ENCODE data around the gene CBX3. TPM values are rescaled to one million over a fixed set of nuclear protein-coding genes. Genes with fewer than 3 reads are reported as not detected.

CBX3 gene
- total and polyA plus RNA-seq, 10 of the 15 experiments (the other 5 are each of a cell fraction or from before 2014, with no cell fraction given), result 153 to 307 (median 225) TPM

- no peak overlapping the region for H3K27ac ChIP-seq (ENCODE audit: control insufficient read depth, insufficient read depth)
- ChIA-PET SMC1A (ENCODE audit: uncharacterized antibody, unreplicated experiment) (interaction anchor here (0.9 to 11.0 kb wide), 17 partner anchors 10 to 300 kb away, joined by 3 to 198 read pairs (median 8); partner anchors contain the start of gene NFE2L3), POLR2A (interaction anchor here (0.5 to 12.7 kb wide), 13 partner anchors 9 to 103 kb away, joined by 3 to 206 read pairs (median 4); partner anchors contain the start of genes CBX3 and NFE2L3), CTCF (interaction anchor here (0.6 to 13.1 kb wide), 20 partner anchors 10 to 308 kb away, joined by 3 to 203 read pairs (median 6); partner anchors contain the start of genes CBX3 and NFE2L3), RAD21 (ENCODE audit: unreplicated experiment) (interaction anchor here (0.9 to 12.7 kb wide), 15 partner anchors 9 to 300 kb away, joined by 3 to 164 read pairs (median 9); partner anchors contain the start of genes CBX3 and NFE2L3)
- H3K4me3 ChIP-seq, result peak overlapping the region; percentile 11; the same call in 1 of the 2 replicates
- in situ Hi-C loops (cut with MboI) (loop anchor here (5.0 to 10.0 kb wide), 2 partner anchors 100 to 172 kb away; no protein-coding TSS in a partner anchor), intact Hi-C loops (cut with micrococcal nuclease; ENCODE audit: unreplicated experiment) (loop anchor here (5.0 kb wide), 1 partner anchor 300 kb away; no protein-coding TSS in a partner anchor)
- peaks cover 8% of the 10 kb centered on the region for H4K20me1 ChIP-seq (ENCODE audit: control insufficient read depth, insufficient read depth)
- 0% methylated on average over 3 of the region's 3 CpGs for WGBS (ENCODE audit: insufficient coverage, insufficient replicate concordance, low lambda C conversion rate, missing lambda C conversion rate)
- H3K4me1 ChIP-seq (ENCODE audit: control insufficient read depth, insufficient read depth, low read length), result peaks cover 29% of the 10 kb centered on the region
- no peak overlapping the region for H3K9ac ChIP-seq (ENCODE audit: control insufficient read depth, insufficient read depth, low read length)
- H3K4me2 ChIP-seq (ENCODE audit: control insufficient read depth, insufficient read depth), result peak overlapping the region; percentile 61
- no peak for FAIRE-seq
- BruUV-seq (replicated peaks), result no TSS peak
- no peak overlapping the region for H2AFZ ChIP-seq (ENCODE audit: control insufficient read depth, low read depth, low read length)
- no peaks in the 10 kb centered on the region for H3K9me3 ChIP-seq (replicated peaks; ENCODE audit: control insufficient read depth, insufficient read depth, low read length)
- ATAC-seq, result no peak
- peaks cover 11 to 59% of the 10 kb centered on the region in 2 experiments for H3K36me3 ChIP-seq (ENCODE audit: control insufficient read depth in 2 of 2, insufficient read depth in 2 of 2, low read length in 1 of 2)
- no peak for DNase-seq (ENCODE audit: low read depth, low spot score)
- H3K79me2 ChIP-seq (ENCODE audit: control insufficient read depth, insufficient read depth, low read length), result peaks cover 75% of the 10 kb centered on the region
- no peaks in the 10 kb centered on the region for H3K27me3 ChIP-seq (replicated peaks in 1 of 2; ENCODE audit: control insufficient read depth in 2 of 2, insufficient read depth in 2 of 2, low read length in 1 of 2)
- TF ChIP-seq ZNF217 (IDR thresholded peaks at IDR 0.05) (no peak), KAT2A (conservative IDR thresholded peaks at IDR 0.05; ENCODE audit: control insufficient read depth, low read depth, low read length) (no peak), SRF (IDR thresholded peaks at IDR 0.05; ENCODE audit: low read depth in 2 of 2, low read length in 2 of 2) (no peak), SMAD1 (IDR thresholded peaks at IDR 0.05; ENCODE audit: low read depth, partially characterized antibody) (no peak), NFXL1 (IDR thresholded peaks at IDR 0.05; ENCODE audit: borderline replicate concordance) (no peak), TBL1XR1 (IDR thresholded peaks at IDR 0.05; ENCODE audit: low read depth, low read length) (no peak), PRDM15 (CRISPR knock-in tag; IDR thresholded peaks at IDR 0.05) (0 out of 2 replicates have a peak, but pooled peaks have one; percentile 16), TAF1 (IDR thresholded peaks at IDR 0.05; ENCODE audit: borderline replicate concordance, low read depth, low read length) (no peak), NFYB (IDR thresholded peaks at IDR 0.05; ENCODE audit: insufficient read depth, low read depth, low read length) (no peak), HDAC6 (IDR thresholded peaks at IDR 0.05; ENCODE audit: unreplicated experiment) (no peak), EGR1 (IDR thresholded peaks at IDR 0.05; ENCODE audit: borderline replicate concordance in 1 of 2, low read depth in 2 of 2, low read length in 2 of 2) (no peak), PAX5 (IDR thresholded peaks at IDR 0.05; ENCODE audit: borderline replicate concordance, low read depth, low read length) (no peak), SP1 (IDR thresholded peaks at IDR 0.05; ENCODE audit: low read depth, low read length) (no peak), PKNOX1 (IDR thresholded peaks at IDR 0.05) (no peak), MAX (IDR thresholded peaks at IDR 0.05; ENCODE audit: low read depth, low read length) (no peak), SIX5 (IDR thresholded peaks at IDR 0.05; ENCODE audit: low read depth, low read length, severe bottlenecking) (no peak), FOXM1 (IDR thresholded peaks at IDR 0.05; ENCODE audit: low read depth, low read length) (no peak; the same call in 1 of the 2 replicates), RAD21 (IDR thresholded peaks at IDR 0.05; ENCODE audit: insufficient read depth, low read depth, low read length) (no peak), POLR2AphosphoS2 (IDR thresholded peaks at IDR 0.05; ENCODE audit: low read depth, low read length) (no peak)
Measured at GRCh38 chr7:26192485-26193087, 9.0 kb upstream of the CBX3 start.

Data from GM12878 (cell line).